ENCODE results near the gene TBC1D28.
"Not testable (repeated sequence)": the region's sequence is repeated elsewhere in the genome, so short reads cannot be mapped to it uniquely, and the experiment has no call there.

TBC1D28 gene

GRCh38 chr17:18676928-18677327, 32.7 kb upstream of the TBC1D28 start:
- not testable (repeated sequence) for H2BK5ac ChIP-seq (ENCODE audit: low read depth, low read length, poor library complexity, severe bottlenecking); H4K8ac ChIP-seq (ENCODE audit: low read length); H2AK5ac ChIP-seq (ENCODE audit: low read length, severe bottlenecking); H3K27ac ChIP-seq (ENCODE audit: low read length, poor library complexity, severe bottlenecking); H2BK120ac ChIP-seq (ENCODE audit: low read depth, low read length); H2AFZ ChIP-seq (ENCODE audit: low read depth, low read length); H3K4ac ChIP-seq (ENCODE audit: low read depth in 1 of 2, low read length in 2 of 2); H4K91ac ChIP-seq (ENCODE audit: low read length); H3K9ac ChIP-seq (ENCODE audit: low read length); H3K4me2 ChIP-seq (ENCODE audit: low read length, poor library complexity, severe bottlenecking); H3K4me1 ChIP-seq (ENCODE audit: control insufficient read depth, insufficient read depth, low read depth, low read length); H2BK15ac ChIP-seq (ENCODE audit: low read depth, poor library complexity, severe bottlenecking); H3K9me3 ChIP-seq (ENCODE audit: control insufficient read depth, low read length); DNase-seq; H2BK12ac ChIP-seq (ENCODE audit: low read length in 2 of 2); H3K4me3 ChIP-seq (ENCODE audit: insufficient read depth in 1 of 2, low read depth in 1 of 2, low read length in 2 of 2); H3K27me3 ChIP-seq (ENCODE audit: control insufficient read depth in 1 of 2, insufficient read depth in 1 of 2, low read length in 2 of 2); H3K14ac ChIP-seq (ENCODE audit: low read length in 2 of 2); H3K79me1 ChIP-seq (replicated peaks; ENCODE audit: low read length, poor library complexity, severe bottlenecking); H3K23ac ChIP-seq (ENCODE audit: low read length in 2 of 2); H3K18ac ChIP-seq (ENCODE audit: low read depth in 1 of 2, low read length in 2 of 2)
- WGBS = 100% methylated on average over 1 of the region's 3 CpGs
- H3K36me3 ChIP-seq (ENCODE audit: control insufficient read depth in 1 of 2, insufficient read depth in 2 of 2, low read depth in 1 of 2, low read length in 2 of 2) = peaks cover 12 to 21% of the 10 kb centered on the region in 2 experiments

GRCh38 chr17:18672395-18673227, 28.4 kb upstream of the TBC1D28 start:
- H2BK12ac ChIP-seq (ENCODE audit: low read length in 2 of 2); H3K4me2 ChIP-seq (ENCODE audit: low read length, poor library complexity, severe bottlenecking); H3K79me1 ChIP-seq (replicated peaks; ENCODE audit: low read length, poor library complexity, severe bottlenecking); H3K14ac ChIP-seq (ENCODE audit: low read length in 2 of 2); H3K18ac ChIP-seq (ENCODE audit: low read depth in 1 of 2, low read length in 2 of 2); H3K23ac ChIP-seq (ENCODE audit: low read length in 2 of 2); H2AFZ ChIP-seq (ENCODE audit: low read depth, low read length); H2AK5ac ChIP-seq (ENCODE audit: low read length, severe bottlenecking); H3K4ac ChIP-seq (ENCODE audit: low read depth in 1 of 2, low read length in 2 of 2); H2BK120ac ChIP-seq (ENCODE audit: low read depth, low read length); H4K91ac ChIP-seq (ENCODE audit: low read length); DNase-seq; H2BK5ac ChIP-seq (ENCODE audit: low read depth, low read length, poor library complexity, severe bottlenecking); H3K27me3 ChIP-seq (ENCODE audit: control insufficient read depth in 1 of 2, insufficient read depth in 1 of 2, low read length in 2 of 2); H3K27ac ChIP-seq (ENCODE audit: low read length, poor library complexity, severe bottlenecking); H3K4me1 ChIP-seq (ENCODE audit: control insufficient read depth, insufficient read depth, low read depth, low read length); H2BK15ac ChIP-seq (ENCODE audit: low read depth, poor library complexity, severe bottlenecking); H3K4me3 ChIP-seq (ENCODE audit: insufficient read depth in 1 of 2, low read depth in 1 of 2, low read length in 2 of 2); H4K8ac ChIP-seq (ENCODE audit: low read length); H3K9ac ChIP-seq (ENCODE audit: low read length): not testable (repeated sequence)
- H3K36me3 ChIP-seq (ENCODE audit: control insufficient read depth in 1 of 2, insufficient read depth in 2 of 2, low read depth in 1 of 2, low read length in 2 of 2) = peaks cover 24 to 42% of the 10 kb centered on the region in 2 experiments
- peaks cover 37% of the 10 kb centered on the region for H3K9me3 ChIP-seq (ENCODE audit: control insufficient read depth, low read length)
- WGBS = 98% methylated on average over 30 of the region's 102 CpGs

GRCh38 chr17:18668625-18669024, 24.4 kb upstream of the TBC1D28 start:
- not testable (repeated sequence) for H4K91ac ChIP-seq (ENCODE audit: low read length); H3K18ac ChIP-seq (ENCODE audit: low read depth in 1 of 2, low read length in 2 of 2); DNase-seq; H2BK12ac ChIP-seq (ENCODE audit: low read length in 2 of 2); H2BK15ac ChIP-seq (ENCODE audit: low read depth, poor library complexity, severe bottlenecking); H3K14ac ChIP-seq (ENCODE audit: low read length in 2 of 2); H3K27ac ChIP-seq (ENCODE audit: low read length, poor library complexity, severe bottlenecking); H3K23ac ChIP-seq (ENCODE audit: low read length in 2 of 2); H2AK5ac ChIP-seq (ENCODE audit: low read length, severe bottlenecking); H3K4me1 ChIP-seq (ENCODE audit: control insufficient read depth, insufficient read depth, low read depth, low read length); H3K4me3 ChIP-seq (ENCODE audit: insufficient read depth in 1 of 2, low read depth in 1 of 2, low read length in 2 of 2); H3K4ac ChIP-seq (ENCODE audit: low read depth in 1 of 2, low read length in 2 of 2); H4K8ac ChIP-seq (ENCODE audit: low read length); H3K79me1 ChIP-seq (replicated peaks; ENCODE audit: low read length, poor library complexity, severe bottlenecking); H3K9ac ChIP-seq (ENCODE audit: low read length); H3K27me3 ChIP-seq (ENCODE audit: control insufficient read depth in 1 of 2, insufficient read depth in 1 of 2, low read length in 2 of 2); H2BK120ac ChIP-seq (ENCODE audit: low read depth, low read length); H3K4me2 ChIP-seq (ENCODE audit: low read length, poor library complexity, severe bottlenecking); H2BK5ac ChIP-seq (ENCODE audit: low read depth, low read length, poor library complexity, severe bottlenecking); H2AFZ ChIP-seq (ENCODE audit: low read depth, low read length)
- WGBS = 100% methylated on average over 1 of the region's 1 CpG
- peaks cover 15 to 36% of the 10 kb centered on the region in 2 experiments for H3K36me3 ChIP-seq (ENCODE audit: control insufficient read depth in 1 of 2, insufficient read depth in 2 of 2, low read depth in 1 of 2, low read length in 2 of 2)
- H3K9me3 ChIP-seq (ENCODE audit: control insufficient read depth, low read length) = peaks cover 43% of the 10 kb centered on the region

GRCh38 chr17:18667535-18667934, 23.3 kb upstream of the TBC1D28 start:
- not testable (repeated sequence) for H2BK120ac ChIP-seq (ENCODE audit: low read depth, low read length); H3K14ac ChIP-seq (ENCODE audit: low read length in 2 of 2); H3K9ac ChIP-seq (ENCODE audit: low read length); H4K8ac ChIP-seq (ENCODE audit: low read length); H2BK12ac ChIP-seq (ENCODE audit: low read length in 2 of 2); H3K4me3 ChIP-seq (ENCODE audit: insufficient read depth in 1 of 2, low read depth in 1 of 2, low read length in 2 of 2); H3K4me2 ChIP-seq (ENCODE audit: low read length, poor library complexity, severe bottlenecking); H4K91ac ChIP-seq (ENCODE audit: low read length); H3K79me1 ChIP-seq (replicated peaks; ENCODE audit: low read length, poor library complexity, severe bottlenecking); H3K4ac ChIP-seq (ENCODE audit: low read depth in 1 of 2, low read length in 2 of 2); H3K27ac ChIP-seq (ENCODE audit: low read length, poor library complexity, severe bottlenecking); H2AFZ ChIP-seq (ENCODE audit: low read depth, low read length); H3K4me1 ChIP-seq (ENCODE audit: control insufficient read depth, insufficient read depth, low read depth, low read length); H3K23ac ChIP-seq (ENCODE audit: low read length in 2 of 2); H2BK5ac ChIP-seq (ENCODE audit: low read depth, low read length, poor library complexity, severe bottlenecking); H3K27me3 ChIP-seq (ENCODE audit: control insufficient read depth in 1 of 2, insufficient read depth in 1 of 2, low read length in 2 of 2); DNase-seq; H3K18ac ChIP-seq (ENCODE audit: low read depth in 1 of 2, low read length in 2 of 2); H2AK5ac ChIP-seq (ENCODE audit: low read length, severe bottlenecking); H2BK15ac ChIP-seq (ENCODE audit: low read depth, poor library complexity, severe bottlenecking)
- WGBS = 97% methylated on average over 3 of the region's 3 CpGs
- Histone ChIP-seq H3K36me3 (ENCODE audit: control insufficient read depth in 1 of 2, insufficient read depth in 2 of 2, low read depth in 1 of 2, low read length in 2 of 2) (peaks cover 15 to 30% of the 10 kb centered on the region in 2 experiments), H3K9me3 (ENCODE audit: control insufficient read depth, low read length) (peaks cover 47% of the 10 kb centered on the region)
